GM19238 (cell line): ENCODE data around the gene BBLN.
"Not testable (repeated sequence)": the region's sequence is repeated elsewhere in the genome, so short reads cannot be mapped to it uniquely, and the experiment has no call there.

Source experiments
- DNase-seq: peaks from one replicate; pipeline ENCODE4 v3.0.0; 2011; ENCODE audit warnings: low spot score; ENCODE audit not compliant: insufficient read length

BBLN gene

GRCh38 chr9:128124451-128124850 is 35.6 kb upstream of the BBLN start:
- DNase-seq: no peak

DNA sequence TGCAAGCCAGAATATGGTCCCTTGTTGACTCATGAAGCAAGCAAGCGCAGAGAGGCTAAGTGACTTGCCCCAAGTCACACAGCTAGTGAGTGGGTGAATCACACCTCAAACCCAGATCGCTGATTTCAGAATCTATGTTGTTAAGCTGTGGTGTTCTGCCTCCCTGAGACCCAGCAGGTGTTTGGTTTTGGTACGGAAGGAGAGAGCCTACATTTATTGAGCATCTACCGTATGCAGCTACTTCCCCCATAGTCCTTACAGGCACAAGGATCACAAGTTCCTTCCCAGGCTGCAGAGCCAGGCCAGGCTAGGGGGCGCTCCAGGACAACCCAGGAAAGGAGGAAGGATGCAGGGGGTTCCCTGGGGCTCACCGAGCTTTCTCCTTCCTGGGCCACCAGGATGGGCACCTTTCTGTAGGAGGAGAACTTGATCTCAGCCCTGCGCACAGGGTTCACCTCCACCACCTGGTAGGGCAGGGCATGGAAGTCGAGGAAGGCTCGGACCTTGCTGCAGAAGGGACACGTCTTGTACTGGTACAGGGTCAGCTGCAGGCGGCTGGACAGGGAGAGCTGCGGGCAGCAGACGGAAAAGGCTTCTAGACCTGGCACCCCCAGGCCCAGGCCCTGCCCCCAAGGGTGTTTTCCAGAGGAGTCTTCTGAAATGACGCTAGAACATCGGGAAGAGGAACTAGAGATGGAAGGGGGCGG is 35.0 kb upstream of the BBLN start:
- DNase-seq: no peak

- DNase-seq: no peak
Measured at GRCh38 chr9:128125580-128126354, 34.3 kb upstream of the BBLN start.

GRCh38 chr9:128127568-128127989 is 32.5 kb upstream of the BBLN start, which contains the start of gene PTGES2:
Gene PTGES2 (minus strand): TSS chr9:128127729. CDS start chr9:128127717, 12 bp downstream.
- DNase-seq: peak; percentile 74

DNA sequence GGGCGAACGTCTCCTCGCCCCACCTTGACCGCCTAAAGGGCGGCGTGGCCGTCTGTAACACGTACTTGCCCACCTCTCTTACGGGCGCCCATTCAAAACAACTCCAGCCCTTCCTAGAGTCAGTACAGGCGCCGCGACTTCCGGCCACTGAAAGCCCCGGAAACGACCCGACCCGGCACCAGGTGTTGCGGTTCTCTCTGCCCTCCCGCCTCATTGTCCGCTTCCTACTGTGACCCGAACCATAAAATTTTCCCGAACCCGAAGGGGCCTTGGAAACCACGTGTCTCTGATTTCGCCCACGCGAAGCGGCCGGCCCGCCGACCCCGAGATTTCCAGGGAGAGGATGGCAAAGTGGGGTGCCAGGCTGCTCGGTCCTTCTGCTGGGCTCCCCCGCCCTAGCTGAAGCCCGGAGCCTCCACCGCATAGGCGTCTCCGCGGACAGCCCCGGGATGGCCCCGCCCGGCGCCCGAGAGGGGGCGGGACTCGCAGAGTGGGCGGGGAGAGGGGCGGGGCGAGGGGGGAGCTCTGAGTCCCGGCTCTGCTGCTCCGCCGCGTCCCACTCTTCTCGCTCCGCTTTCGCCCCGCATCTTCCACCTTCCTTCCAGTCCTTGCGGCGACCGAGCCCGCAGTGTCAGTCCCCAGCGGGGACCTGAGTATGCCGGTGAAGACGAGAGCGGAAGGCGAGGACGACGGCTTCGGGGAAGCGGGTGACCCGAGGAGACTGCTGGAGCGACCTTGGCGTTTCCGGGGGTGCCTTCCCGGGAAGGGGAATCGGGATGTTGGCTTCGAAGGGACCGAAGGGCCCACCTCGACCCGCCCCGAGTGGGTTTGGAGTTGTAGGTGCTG is 31.9 kb upstream of the BBLN start:
- peak; percentile 71 for DNase-seq

- DNase-seq: no peak
Measured at GRCh38 chr9:128128836-128129590, 31.1 kb upstream of the BBLN start.

GRCh38 chr9:128129976-128130590 is 30.0 kb upstream of the BBLN start:
- not testable (repeated sequence) for DNase-seq

- DNase-seq: not testable (repeated sequence)
Measured at GRCh38 chr9:128130651-128131050, 29.4 kb upstream of the BBLN start.

GRCh38 chr9:128131346-128131745 is 28.7 kb upstream of the BBLN start:
- not testable (repeated sequence) for DNase-seq

GRCh38 chr9:128132139-128132538 is 27.9 kb upstream of the BBLN start:
- DNase-seq: not testable (repeated sequence)

DNA sequence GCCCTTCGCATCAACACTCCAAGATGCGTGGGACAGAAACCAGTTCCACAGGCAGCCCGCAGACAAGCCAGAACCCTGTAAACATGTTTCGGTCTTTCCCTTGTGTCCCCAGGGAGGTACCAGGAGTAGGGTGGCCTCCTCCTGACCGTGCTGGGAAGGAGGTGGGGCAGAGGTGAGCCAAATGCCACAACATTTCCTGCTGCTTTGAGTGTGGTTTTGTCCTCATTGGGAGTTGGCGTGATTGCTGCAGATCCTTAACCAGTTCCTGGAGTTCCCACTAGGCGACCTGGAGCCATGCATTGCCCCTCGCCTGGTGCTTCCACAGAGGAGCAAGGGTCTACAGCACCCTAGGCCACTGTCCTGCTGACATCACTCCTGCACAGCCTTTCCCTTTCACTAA is 24.5 kb upstream of the BBLN start:
- not testable (repeated sequence) for DNase-seq

- no peak for DNase-seq
Measured at GRCh38 chr9:128136816-128137793, 23.0 kb upstream of the BBLN start.

GRCh38 chr9:128138001-128138400 is 22.1 kb upstream of the BBLN start:
- no peak for DNase-seq

GRCh38 chr9:128139621-128140020 is 20.4 kb upstream of the BBLN start:
- DNase-seq: no peak

- DNase-seq: no peak
Measured at GRCh38 chr9:128141604-128142003, 18.5 kb upstream of the BBLN start.

- DNase-seq: no peak
Measured at GRCh38 chr9:128142061-128142460, 18.0 kb upstream of the BBLN start.

GRCh38 chr9:128142596-128142995 is 17.5 kb upstream of the BBLN start:
- DNase-seq: no peak

- no peak for DNase-seq
Measured at GRCh38 chr9:128143525-128144238, 16.4 kb upstream of the BBLN start.
